NAMALWA (cell line): ENCODE data around the gene TBCD.

ENCODE experiments used
- DNase-seq: peaks from one replicate; pipeline ENCODE4 v3.0.0-alpha.2; 2015; ENCODE audit warnings: low spot score

The TBCD gene

GRCh38 chr17:82858376-82859126 lies 106.7 kb downstream of the TBCD start:
- DNase-seq = no peak

- peak; percentile 25 for DNase-seq
These were observed 107.9 kb downstream of the TBCD start for GRCh38 chr17:82859431-82860403.

- no peak for DNase-seq
These were observed 108.9 kb downstream of the TBCD start for GRCh38 chr17:82860606-82861392.

- DNase-seq = no peak
These were observed 109.5 kb downstream of the TBCD start for GRCh38 chr17:82861393-82861775.

- DNase-seq = no peak
These were observed 110.3 kb downstream of the TBCD start for GRCh38 chr17:82862191-82862590.

- DNase-seq = no peak
These were observed 111.0 kb downstream of the TBCD start for GRCh38 chr17:82862737-82863382.

GRCh38 chr17:82863383-82863940 lies 111.6 kb downstream of the TBCD start:
- DNase-seq = no peak

- peak; percentile 93 for DNase-seq
These were observed 112.3 kb downstream of the TBCD start for GRCh38 chr17:82863941-82864712.

- DNase-seq = peak; percentile 73
These were observed 112.9 kb downstream of the TBCD start for GRCh38 chr17:82864713-82865248.

- no peak for DNase-seq
These were observed 113.4 kb downstream of the TBCD start for GRCh38 chr17:82865274-82865673.

GRCh38 chr17:82865774-82866395 lies 114.0 kb downstream of the TBCD start:
- DNase-seq = peak; percentile 36

GRCh38 chr17:82866590-82867191 lies 114.8 kb downstream of the TBCD start:
- no peak for DNase-seq

GRCh38 chr17:82867763-82868325 lies 116.0 kb downstream of the TBCD start:
- no peak for DNase-seq

GRCh38 chr17:82868715-82869131 lies 116.9 kb downstream of the TBCD start:
- DNase-seq = no peak

- DNase-seq = no peak
These were observed 117.7 kb downstream of the TBCD start for GRCh38 chr17:82869536-82869935.

- DNase-seq = no peak
These were observed 118.2 kb downstream of the TBCD start for GRCh38 chr17:82870091-82870491.

- DNase-seq = no peak
These were observed 118.7 kb downstream of the TBCD start for GRCh38 chr17:82870541-82870940.

GRCh38 chr17:82871056-82871775 lies 119.4 kb downstream of the TBCD start:
- DNase-seq = peak; percentile 96
